ENCODE results near the gene FAM83F. TPM values are rescaled to one million over a fixed set of nuclear protein-coding genes. Genes with fewer than 3 reads are reported as not detected.

Gene FAM83F
- total and polyA plus RNA-seq, 10 of the 15 experiments (the other 5 are each of a cell fraction or from before 2014, with no cell fraction given) = 0.01 to 0.05 (median 0.01) TPM; not detected in 7

- H3K9ac ChIP-seq (ENCODE audit: control insufficient read depth, insufficient read depth, low read length) = no peak overlapping the region
- in situ Hi-C loops (cut with MboI) (no loop called here), intact Hi-C loops (cut with micrococcal nuclease; ENCODE audit: unreplicated experiment) (loop anchor here (5.0 to 10.0 kb wide), 3 partner anchors 86 to 484 kb away; no protein-coding TSS in a partner anchor)
- no peaks in the 10 kb centered on the region for H4K20me1 ChIP-seq (ENCODE audit: control insufficient read depth, insufficient read depth)
- no peaks in the 10 kb centered on the region for H3K4me1 ChIP-seq (ENCODE audit: control insufficient read depth, insufficient read depth, low read length)
- DNase-seq (ENCODE audit: low read depth, low spot score) = no peak
- ChIA-PET SMC1A (ENCODE audit: uncharacterized antibody, unreplicated experiment) (interaction anchor here (0.9 to 1.7 kb wide), 3 partner anchors 8 to 149 kb away, joined by 3 read pairs; no protein-coding TSS in a partner anchor), CTCF (interaction anchor here (0.8 to 6.6 kb wide), 4 partner anchors 14 to 481 kb away, joined by 3 to 157 read pairs (median 3); no protein-coding TSS in a partner anchor), RAD21 (ENCODE audit: unreplicated experiment) (interaction anchor here (0.9 to 1.2 kb wide), 2 partner anchors 122 to 493 kb away, joined by 3 to 4 read pairs; no protein-coding TSS in a partner anchor), POLR2A (no interaction called here)
- H3K4me2 ChIP-seq (ENCODE audit: control insufficient read depth, insufficient read depth) = no peak overlapping the region
- no peaks in the 10 kb centered on the region; a peak in 2 of 4 replicates for H3K27me3 ChIP-seq (replicated peaks in 1 of 2; ENCODE audit: control insufficient read depth in 2 of 2, insufficient read depth in 2 of 2, low read length in 1 of 2)
- no peaks in the 10 kb centered on the region for H3K79me2 ChIP-seq (ENCODE audit: control insufficient read depth, insufficient read depth, low read length)
- H3K4me3 ChIP-seq = no peak overlapping the region
- no peak for ATAC-seq
- FAIRE-seq = no peak
- no TSS peak for BruUV-seq (replicated peaks)
- H3K27ac ChIP-seq (ENCODE audit: control insufficient read depth, insufficient read depth) = no peak overlapping the region
- H3K9me3 ChIP-seq (replicated peaks; ENCODE audit: control insufficient read depth, insufficient read depth, low read length) = no peaks in the 10 kb centered on the region
- H3K36me3 ChIP-seq (ENCODE audit: control insufficient read depth in 2 of 2, insufficient read depth in 2 of 2, low read length in 1 of 2) = no peaks in the 10 kb centered on the region
- no peak overlapping the region for H2AFZ ChIP-seq (ENCODE audit: control insufficient read depth, low read depth, low read length)
- WGBS (ENCODE audit: insufficient coverage, insufficient replicate concordance, low lambda C conversion rate, missing lambda C conversion rate) = 34% methylated on average over 7 of the region's 7 CpGs
- no peak for TF ChIP-seq BHLHE40 (IDR thresholded peaks at IDR 0.05; ENCODE audit: borderline replicate concordance in 1 of 2, low read depth in 2 of 2, low read length in 1 of 2)
- no peak for TF ChIP-seq ATF3 (IDR thresholded peaks at IDR 0.05; ENCODE audit: borderline replicate concordance, extremely low read depth, low read depth, low read length)
- TF ChIP-seq NBN (IDR thresholded peaks at IDR 0.05) = no peak
- no peak for TF ChIP-seq GABPA (IDR thresholded peaks at IDR 0.05; ENCODE audit: low read depth)
- TF ChIP-seq NFXL1 (IDR thresholded peaks at IDR 0.05; ENCODE audit: borderline replicate concordance) = no peak
- TF ChIP-seq ZSCAN29 (IDR thresholded peaks at IDR 0.05) = no peak
- no peak for TF ChIP-seq MTA3 (IDR thresholded peaks at IDR 0.05; ENCODE audit: borderline replicate concordance, low read length)
- TF ChIP-seq ZNF24 (IDR thresholded peaks at IDR 0.05) = no peak
- no peak for TF ChIP-seq CREM (IDR thresholded peaks at IDR 0.05; ENCODE audit: low read depth)
- no peak for TF ChIP-seq NFIC (IDR thresholded peaks at IDR 0.05; ENCODE audit: low read depth, low read length)
- no peak for TF ChIP-seq EP300 (IDR thresholded peaks at IDR 0.05; ENCODE audit: borderline replicate concordance in 1 of 2, control insufficient read depth in 1 of 2, low read depth in 2 of 2, low read length in 2 of 2)
- TF ChIP-seq NFYB (IDR thresholded peaks at IDR 0.05; ENCODE audit: insufficient read depth, low read depth, low read length) = no peak
Observed at GRCh38 chr22:40020956-40021355, 26.2 kb downstream of the FAM83F start.

Data from GM12878 (cell line).